ENCODE measurements around the gene MOAP1. TPM values are rescaled to one million over a fixed set of nuclear protein-coding genes. Genes with fewer than 3 reads are reported as not detected.
"Not testable (repeated sequence)": the region's sequence is repeated elsewhere in the genome, so short reads cannot be mapped to it uniquely, and the experiment has no call there.

The MOAP1 gene
- total RNA-seq, 1 experiment from 2014 or later, result 18.1 TPM

DNA sequence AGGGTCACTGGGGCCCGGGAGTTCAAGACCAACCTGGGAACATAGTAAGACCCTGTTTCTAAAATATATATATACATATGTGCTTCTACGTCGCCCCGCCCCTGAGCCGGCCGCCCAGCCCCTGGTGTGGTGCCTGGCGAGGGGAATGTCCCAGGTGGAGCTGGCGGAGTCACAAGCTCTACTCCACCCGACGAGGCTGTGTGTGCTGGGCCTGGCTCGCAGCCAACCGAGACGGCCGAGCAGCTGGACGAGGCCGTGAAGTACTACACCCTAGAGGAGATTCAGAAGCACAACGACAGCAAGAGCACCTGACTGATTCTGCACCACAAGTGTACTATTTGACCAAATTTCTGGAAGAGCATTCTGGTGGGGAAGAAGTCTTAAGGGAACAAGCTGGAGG lies 46.8 kb downstream of the MOAP1 start (continued):
- TF ChIP-seq ZNF671 (CRISPR knock-in tag; IDR thresholded peaks at IDR 0.05) (no peak), HMGA2 (CRISPR knock-in tag; IDR thresholded peaks at IDR 0.05) (no peak)
- TF ChIP-seq, protein P1, sequence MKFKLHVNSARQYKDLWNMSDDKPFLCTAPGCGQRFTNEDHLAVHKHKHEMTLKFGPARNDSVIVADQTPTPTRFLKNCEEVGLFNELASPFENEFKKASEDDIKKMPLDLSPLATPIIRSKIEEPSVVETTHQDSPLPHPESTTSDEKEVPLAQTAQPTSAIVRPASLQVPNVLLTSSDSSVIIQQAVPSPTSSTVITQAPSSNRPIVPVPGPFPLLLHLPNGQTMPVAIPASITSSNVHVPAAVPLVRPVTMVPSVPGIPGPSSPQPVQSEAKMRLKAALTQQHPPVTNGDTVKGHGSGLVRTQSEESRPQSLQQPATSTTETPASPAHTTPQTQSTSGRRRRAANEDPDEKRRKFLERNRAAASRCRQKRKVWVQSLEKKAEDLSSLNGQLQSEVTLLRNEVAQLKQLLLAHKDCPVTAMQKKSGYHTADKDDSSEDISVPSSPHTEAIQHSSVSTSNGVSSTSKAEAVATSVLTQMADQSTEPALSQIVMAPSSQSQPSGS (CRISPR knock-in tag; IDR thresholded peaks at IDR 0.05; ENCODE audit: borderline replicate concordance, low read depth), result no peak
- TF ChIP-seq, protein P2, sequence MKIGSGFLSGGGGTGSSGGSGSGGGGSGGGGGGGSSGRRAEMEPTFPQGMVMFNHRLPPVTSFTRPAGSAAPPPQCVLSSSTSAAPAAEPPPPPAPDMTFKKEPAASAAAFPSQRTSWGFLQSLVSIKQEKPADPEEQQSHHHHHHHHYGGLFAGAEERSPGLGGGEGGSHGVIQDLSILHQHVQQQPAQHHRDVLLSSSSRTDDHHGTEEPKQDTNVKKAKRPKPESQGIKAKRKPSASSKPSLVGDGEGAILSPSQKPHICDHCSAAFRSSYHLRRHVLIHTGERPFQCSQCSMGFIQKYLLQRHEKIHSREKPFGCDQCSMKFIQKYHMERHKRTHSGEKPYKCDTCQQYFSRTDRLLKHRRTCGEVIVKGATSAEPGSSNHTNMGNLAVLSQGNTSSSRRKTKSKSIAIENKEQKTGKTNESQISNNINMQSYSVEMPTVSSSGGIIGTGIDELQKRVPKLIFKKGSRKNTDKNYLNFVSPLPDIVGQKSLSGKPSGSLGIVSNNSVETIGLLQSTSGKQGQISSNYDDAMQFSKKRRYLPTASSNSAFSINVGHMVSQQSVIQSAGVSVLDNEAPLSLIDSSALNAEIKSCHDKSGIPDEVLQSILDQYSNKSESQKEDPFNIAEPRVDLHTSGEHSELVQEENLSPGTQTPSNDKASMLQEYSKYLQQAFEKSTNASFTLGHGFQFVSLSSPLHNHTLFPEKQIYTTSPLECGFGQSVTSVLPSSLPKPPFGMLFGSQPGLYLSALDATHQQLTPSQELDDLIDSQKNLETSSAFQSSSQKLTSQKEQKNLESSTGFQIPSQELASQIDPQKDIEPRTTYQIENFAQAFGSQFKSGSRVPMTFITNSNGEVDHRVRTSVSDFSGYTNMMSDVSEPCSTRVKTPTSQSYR (CRISPR knock-in tag; IDR thresholded peaks at IDR 0.05), result no peak

DNA sequence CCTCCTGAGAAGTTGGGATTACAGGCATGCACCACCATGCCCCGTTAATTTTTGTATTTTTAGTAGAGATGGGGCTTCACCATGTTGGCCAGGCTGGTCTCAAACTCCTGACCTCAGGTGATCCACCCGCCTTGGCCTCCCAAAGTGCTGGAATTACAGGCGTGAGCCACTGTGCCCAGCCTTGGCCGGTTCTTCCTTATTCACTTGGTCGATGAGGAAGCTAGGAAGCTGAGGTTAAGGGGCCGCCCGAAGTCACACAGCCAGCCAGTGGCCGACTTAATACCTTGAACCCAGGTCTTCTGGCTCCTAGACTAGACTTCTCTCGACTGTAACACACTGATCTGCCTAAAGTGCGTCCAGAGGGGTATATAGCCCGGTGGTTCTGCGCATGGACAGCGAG lies 48.2 kb downstream of the MOAP1 start:
- H3K36me3 Mint-ChIP-seq; H3K27me3 Mint-ChIP-seq (ENCODE audit: low read depth); POLR2A ChIA-PET; H3K4me1 Mint-ChIP-seq; H3K9me3 Mint-ChIP-seq; DNase-seq (ENCODE audit: low spot score); H3K4me3 Mint-ChIP-seq; H3K27ac Mint-ChIP-seq; ATAC-seq: not testable (repeated sequence)
- CTCF ChIA-PET, result interaction anchor here (5.8 kb wide), 1 partner anchor 21 kb away, joined by 131 read pairs; the partner anchor contains the start of gene ITPK1

DNA sequence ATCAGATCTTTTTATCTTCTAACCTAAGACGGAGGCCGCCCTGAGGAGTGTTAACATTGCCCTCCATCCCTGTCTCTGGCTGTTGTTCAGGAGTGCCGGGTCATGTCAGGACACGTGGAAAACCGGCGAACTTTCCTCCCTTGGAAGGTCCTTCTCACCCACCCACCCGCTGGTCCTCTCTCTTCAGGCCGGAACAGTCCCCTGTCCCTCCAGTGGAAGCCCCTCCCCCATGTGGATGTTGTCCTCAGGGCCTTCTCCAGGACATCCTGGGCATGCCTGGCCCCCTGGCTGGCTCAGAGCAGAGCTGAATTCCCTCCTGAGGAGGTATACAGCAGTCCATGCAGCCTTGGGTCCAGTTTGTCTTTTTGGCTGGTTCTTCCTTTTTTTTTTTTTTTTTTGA lies 48.7 kb downstream of the MOAP1 start:
- POLR2A ChIA-PET, result no interaction called here
- H3K9me3 Mint-ChIP-seq, result no peaks in the 10 kb centered on the region
- DNase-seq (ENCODE audit: low spot score) (no peak), ATAC-seq (no peak)
- H3K4me3 Mint-ChIP-seq, result no peak overlapping the region
- no peaks in the 10 kb centered on the region; the same call in 1 of the 2 replicates for H3K27me3 Mint-ChIP-seq (ENCODE audit: low read depth)
- peaks cover 10% of the 10 kb centered on the region; the same call in 1 of the 2 replicates for H3K4me1 Mint-ChIP-seq
- CTCF ChIA-PET, result interaction anchor here (0.5 to 5.8 kb wide), 2 partner anchors 21 to 36 kb away, joined by 3 to 131 read pairs; partner anchors contain the start of gene ITPK1
- H3K27ac Mint-ChIP-seq, result no peak overlapping the region
- no peaks in the 10 kb centered on the region for H3K36me3 Mint-ChIP-seq
- TF ChIP-seq, protein P3, sequence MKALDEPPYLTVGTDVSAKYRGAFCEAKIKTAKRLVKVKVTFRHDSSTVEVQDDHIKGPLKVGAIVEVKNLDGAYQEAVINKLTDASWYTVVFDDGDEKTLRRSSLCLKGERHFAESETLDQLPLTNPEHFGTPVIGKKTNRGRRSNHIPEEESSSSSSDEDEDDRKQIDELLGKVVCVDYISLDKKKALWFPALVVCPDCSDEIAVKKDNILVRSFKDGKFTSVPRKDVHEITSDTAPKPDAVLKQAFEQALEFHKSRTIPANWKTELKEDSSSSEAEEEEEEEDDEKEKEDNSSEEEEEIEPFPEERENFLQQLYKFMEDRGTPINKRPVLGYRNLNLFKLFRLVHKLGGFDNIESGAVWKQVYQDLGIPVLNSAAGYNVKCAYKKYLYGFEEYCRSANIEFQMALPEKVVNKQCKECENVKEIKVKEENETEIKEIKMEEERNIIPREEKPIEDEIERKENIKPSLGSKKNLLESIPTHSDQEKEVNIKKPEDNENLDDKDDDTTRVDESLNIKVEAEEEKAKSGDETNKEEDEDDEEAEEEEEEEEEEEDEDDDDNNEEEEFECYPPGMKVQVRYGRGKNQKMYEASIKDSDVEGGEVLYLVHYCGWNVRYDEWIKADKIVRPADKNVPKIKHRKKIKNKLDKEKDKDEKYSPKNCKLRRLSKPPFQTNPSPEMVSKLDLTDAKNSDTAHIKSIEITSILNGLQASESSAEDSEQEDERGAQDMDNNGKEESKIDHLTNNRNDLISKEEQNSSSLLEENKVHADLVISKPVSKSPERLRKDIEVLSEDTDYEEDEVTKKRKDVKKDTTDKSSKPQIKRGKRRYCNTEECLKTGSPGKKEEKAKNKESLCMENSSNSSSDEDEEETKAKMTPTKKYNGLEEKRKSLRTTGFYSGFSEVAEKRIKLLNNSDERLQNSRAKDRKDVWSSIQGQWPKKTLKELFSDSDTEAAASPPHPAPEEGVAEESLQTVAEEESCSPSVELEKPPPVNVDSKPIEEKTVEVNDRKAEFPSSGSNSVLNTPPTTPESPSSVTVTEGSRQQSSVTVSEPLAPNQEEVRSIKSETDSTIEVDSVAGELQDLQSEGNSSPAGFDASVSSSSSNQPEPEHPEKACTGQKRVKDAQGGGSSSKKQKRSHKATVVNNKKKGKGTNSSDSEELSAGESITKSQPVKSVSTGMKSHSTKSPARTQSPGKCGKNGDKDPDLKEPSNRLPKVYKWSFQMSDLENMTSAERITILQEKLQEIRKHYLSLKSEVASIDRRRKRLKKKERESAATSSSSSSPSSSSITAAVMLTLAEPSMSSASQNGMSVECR (CRISPR knock-in tag; IDR thresholded peaks at IDR 0.05; ENCODE audit: borderline replicate concordance), result no peak
- TF ChIP-seq ZNF671 (CRISPR knock-in tag; IDR thresholded peaks at IDR 0.05) (no peak), ATF1 (CRISPR knock-in tag; IDR thresholded peaks at IDR 0.05) (no peak), MYBL2 (CRISPR knock-in tag; IDR thresholded peaks at IDR 0.05) (no peak), TCF7 (CRISPR knock-in tag; IDR thresholded peaks at IDR 0.05; ENCODE audit: low read depth) (no peak), EMX1 (CRISPR knock-in tag; IDR thresholded peaks at IDR 0.05) (no peak), FOXJ3 (CRISPR knock-in tag; IDR thresholded peaks at IDR 0.05; ENCODE audit: borderline replicate concordance) (no peak)
- TF ChIP-seq, protein P4, sequence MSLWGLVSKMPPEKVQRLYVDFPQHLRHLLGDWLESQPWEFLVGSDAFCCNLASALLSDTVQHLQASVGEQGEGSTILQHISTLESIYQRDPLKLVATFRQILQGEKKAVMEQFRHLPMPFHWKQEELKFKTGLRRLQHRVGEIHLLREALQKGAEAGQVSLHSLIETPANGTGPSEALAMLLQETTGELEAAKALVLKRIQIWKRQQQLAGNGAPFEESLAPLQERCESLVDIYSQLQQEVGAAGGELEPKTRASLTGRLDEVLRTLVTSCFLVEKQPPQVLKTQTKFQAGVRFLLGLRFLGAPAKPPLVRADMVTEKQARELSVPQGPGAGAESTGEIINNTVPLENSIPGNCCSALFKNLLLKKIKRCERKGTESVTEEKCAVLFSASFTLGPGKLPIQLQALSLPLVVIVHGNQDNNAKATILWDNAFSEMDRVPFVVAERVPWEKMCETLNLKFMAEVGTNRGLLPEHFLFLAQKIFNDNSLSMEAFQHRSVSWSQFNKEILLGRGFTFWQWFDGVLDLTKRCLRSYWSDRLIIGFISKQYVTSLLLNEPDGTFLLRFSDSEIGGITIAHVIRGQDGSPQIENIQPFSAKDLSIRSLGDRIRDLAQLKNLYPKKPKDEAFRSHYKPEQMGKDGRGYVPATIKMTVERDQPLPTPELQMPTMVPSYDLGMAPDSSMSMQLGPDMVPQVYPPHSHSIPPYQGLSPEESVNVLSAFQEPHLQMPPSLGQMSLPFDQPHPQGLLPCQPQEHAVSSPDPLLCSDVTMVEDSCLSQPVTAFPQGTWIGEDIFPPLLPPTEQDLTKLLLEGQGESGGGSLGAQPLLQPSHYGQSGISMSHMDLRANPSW (CRISPR knock-in tag; conservative IDR thresholded peaks at IDR 0.05; ENCODE audit: low read depth), result no peak
- TF ChIP-seq, protein P5, sequence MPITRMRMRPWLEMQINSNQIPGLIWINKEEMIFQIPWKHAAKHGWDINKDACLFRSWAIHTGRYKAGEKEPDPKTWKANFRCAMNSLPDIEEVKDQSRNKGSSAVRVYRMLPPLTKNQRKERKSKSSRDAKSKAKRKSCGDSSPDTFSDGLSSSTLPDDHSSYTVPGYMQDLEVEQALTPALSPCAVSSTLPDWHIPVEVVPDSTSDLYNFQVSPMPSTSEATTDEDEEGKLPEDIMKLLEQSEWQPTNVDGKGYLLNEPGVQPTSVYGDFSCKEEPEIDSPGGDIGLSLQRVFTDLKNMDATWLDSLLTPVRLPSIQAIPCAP (CRISPR knock-in tag; IDR thresholded peaks at IDR 0.05), result no peak
- TF ChIP-seq, protein P2 (CRISPR knock-in tag; IDR thresholded peaks at IDR 0.05), result no peak
- TF ChIP-seq, protein P6, sequence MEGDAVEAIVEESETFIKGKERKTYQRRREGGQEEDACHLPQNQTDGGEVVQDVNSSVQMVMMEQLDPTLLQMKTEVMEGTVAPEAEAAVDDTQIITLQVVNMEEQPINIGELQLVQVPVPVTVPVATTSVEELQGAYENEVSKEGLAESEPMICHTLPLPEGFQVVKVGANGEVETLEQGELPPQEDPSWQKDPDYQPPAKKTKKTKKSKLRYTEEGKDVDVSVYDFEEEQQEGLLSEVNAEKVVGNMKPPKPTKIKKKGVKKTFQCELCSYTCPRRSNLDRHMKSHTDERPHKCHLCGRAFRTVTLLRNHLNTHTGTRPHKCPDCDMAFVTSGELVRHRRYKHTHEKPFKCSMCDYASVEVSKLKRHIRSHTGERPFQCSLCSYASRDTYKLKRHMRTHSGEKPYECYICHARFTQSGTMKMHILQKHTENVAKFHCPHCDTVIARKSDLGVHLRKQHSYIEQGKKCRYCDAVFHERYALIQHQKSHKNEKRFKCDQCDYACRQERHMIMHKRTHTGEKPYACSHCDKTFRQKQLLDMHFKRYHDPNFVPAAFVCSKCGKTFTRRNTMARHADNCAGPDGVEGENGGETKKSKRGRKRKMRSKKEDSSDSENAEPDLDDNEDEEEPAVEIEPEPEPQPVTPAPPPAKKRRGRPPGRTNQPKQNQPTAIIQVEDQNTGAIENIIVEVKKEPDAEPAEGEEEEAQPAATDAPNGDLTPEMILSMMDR (IDR thresholded peaks at IDR 0.05), result no peak
